ENCODE measurements around the gene RRP1. TPM values are rescaled to one million over a fixed set of nuclear protein-coding genes. Genes with fewer than 3 reads are reported as not detected.

The RRP1 gene
- total RNA-seq, 2 donors from 2014 or later: 21.3 to 34.3 TPM

DNA sequence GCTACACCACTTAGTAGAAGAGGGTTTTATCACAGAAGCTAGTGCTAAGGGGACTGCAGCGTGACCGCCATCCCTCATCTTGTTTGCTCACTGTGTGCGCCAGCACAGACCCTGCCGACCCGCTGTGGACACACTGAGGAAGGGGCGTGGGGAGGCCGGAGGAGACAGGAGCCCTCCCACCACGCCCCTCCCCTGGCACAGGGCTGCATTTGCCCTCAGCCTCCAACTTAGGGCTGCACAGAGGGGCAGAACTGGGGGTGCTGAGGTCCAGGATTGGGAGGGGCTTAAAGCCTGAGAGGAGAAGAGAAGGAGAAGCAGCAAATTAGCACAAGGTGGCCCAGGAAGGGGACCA lies 37.2 kb downstream of the RRP1 start:
- no peaks in the 10 kb centered on the region for H3K9me3 ChIP-seq
- no peak overlapping the region for H3K4me3 ChIP-seq
- TF ChIP-seq, protein P1, sequence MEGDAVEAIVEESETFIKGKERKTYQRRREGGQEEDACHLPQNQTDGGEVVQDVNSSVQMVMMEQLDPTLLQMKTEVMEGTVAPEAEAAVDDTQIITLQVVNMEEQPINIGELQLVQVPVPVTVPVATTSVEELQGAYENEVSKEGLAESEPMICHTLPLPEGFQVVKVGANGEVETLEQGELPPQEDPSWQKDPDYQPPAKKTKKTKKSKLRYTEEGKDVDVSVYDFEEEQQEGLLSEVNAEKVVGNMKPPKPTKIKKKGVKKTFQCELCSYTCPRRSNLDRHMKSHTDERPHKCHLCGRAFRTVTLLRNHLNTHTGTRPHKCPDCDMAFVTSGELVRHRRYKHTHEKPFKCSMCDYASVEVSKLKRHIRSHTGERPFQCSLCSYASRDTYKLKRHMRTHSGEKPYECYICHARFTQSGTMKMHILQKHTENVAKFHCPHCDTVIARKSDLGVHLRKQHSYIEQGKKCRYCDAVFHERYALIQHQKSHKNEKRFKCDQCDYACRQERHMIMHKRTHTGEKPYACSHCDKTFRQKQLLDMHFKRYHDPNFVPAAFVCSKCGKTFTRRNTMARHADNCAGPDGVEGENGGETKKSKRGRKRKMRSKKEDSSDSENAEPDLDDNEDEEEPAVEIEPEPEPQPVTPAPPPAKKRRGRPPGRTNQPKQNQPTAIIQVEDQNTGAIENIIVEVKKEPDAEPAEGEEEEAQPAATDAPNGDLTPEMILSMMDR (IDR thresholded peaks at IDR 0.05): no peak
- DNase-seq (ENCODE audit: low spot score): no peak
- ATAC-seq (ENCODE audit: insufficient number of reproducible peaks, low FRiP score, low read depth): no peak
- no peak overlapping the region for H3K27ac ChIP-seq
- H3K36me3 ChIP-seq: no peaks in the 10 kb centered on the region
- no peaks in the 10 kb centered on the region for H3K4me1 ChIP-seq (ENCODE audit: control insufficient read depth in 1 of 2, low read depth in 2 of 2)
- H3K27me3 ChIP-seq (replicated peaks; ENCODE audit: insufficient read depth): no peaks in the 10 kb centered on the region

DNA sequence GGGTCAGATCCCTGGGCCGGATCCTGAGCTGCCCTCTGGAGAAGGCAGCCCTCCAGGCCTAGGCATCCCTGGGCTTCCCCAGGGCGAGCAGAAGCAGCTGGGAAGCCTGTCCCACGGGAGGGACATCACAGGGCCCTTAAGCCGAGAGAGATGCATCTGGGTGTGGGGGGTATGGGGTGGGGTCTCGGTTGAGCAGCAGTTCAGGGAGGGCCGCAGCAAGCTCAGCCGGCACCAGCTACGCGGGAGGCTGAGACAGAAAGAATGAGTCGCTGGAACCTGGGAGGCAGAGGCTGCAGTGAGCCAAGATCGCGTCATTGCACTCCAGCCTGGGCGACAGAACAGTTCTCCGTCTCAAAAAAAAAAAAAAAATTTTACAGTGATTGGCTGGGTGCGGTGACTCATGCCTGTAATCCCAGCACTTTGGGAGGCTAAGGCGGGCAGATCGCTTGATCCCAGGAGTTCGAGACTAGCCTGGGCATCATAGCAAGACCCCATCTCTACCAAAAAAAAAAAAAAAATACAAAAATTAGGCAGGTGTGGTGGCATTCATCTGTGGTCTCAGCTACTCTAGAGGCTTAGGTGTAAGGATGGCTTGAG lies 37.7 kb downstream of the RRP1 start:
- no peaks in the 10 kb centered on the region for H3K36me3 ChIP-seq
- DNase-seq (ENCODE audit: low spot score): no peak
- H3K27me3 ChIP-seq (replicated peaks; ENCODE audit: insufficient read depth): no peaks in the 10 kb centered on the region
- H3K27ac ChIP-seq: no peak overlapping the region
- H3K9me3 ChIP-seq: no peaks in the 10 kb centered on the region
- no peak overlapping the region for H3K4me3 ChIP-seq
- peak; percentile 55 for ATAC-seq (ENCODE audit: insufficient number of reproducible peaks, low FRiP score, low read depth)
- H3K4me1 ChIP-seq (ENCODE audit: control insufficient read depth in 1 of 2, low read depth in 2 of 2): no peaks in the 10 kb centered on the region
- TF ChIP-seq, protein P1 (IDR thresholded peaks at IDR 0.05): no peak

DNA sequence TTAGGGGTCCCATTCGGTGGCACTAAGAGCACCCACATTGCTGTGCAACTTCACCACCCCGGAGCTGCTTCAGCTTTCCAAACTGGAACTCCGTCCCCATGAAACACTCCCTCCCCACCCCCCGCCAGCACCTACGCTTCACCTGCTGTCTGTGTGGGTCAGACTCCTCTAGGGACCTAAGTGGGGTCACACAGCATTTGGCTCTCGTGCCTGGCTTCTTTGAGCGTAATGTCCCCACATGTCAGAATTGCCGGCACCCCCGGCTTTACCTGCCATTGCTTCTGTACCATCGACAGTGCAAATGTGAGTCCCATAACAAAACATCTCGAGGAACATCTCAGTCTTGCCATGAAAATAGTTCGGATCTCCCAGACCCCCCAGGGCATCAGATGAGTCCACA lies 39.8 kb downstream of the RRP1 start:
- TF ChIP-seq, protein P1 (IDR thresholded peaks at IDR 0.05): no peak
- no peak overlapping the region for H3K4me3 ChIP-seq
- no peak overlapping the region for H3K27ac ChIP-seq
- no peaks in the 10 kb centered on the region for H3K4me1 ChIP-seq (ENCODE audit: control insufficient read depth in 1 of 2, low read depth in 2 of 2)
- DNase-seq (ENCODE audit: low spot score): no peak
- ATAC-seq (ENCODE audit: insufficient number of reproducible peaks, low FRiP score, low read depth): no peak
- no peaks in the 10 kb centered on the region for H3K27me3 ChIP-seq (replicated peaks; ENCODE audit: insufficient read depth)
- no peaks in the 10 kb centered on the region for H3K9me3 ChIP-seq
- H3K36me3 ChIP-seq: no peaks in the 10 kb centered on the region

DNA sequence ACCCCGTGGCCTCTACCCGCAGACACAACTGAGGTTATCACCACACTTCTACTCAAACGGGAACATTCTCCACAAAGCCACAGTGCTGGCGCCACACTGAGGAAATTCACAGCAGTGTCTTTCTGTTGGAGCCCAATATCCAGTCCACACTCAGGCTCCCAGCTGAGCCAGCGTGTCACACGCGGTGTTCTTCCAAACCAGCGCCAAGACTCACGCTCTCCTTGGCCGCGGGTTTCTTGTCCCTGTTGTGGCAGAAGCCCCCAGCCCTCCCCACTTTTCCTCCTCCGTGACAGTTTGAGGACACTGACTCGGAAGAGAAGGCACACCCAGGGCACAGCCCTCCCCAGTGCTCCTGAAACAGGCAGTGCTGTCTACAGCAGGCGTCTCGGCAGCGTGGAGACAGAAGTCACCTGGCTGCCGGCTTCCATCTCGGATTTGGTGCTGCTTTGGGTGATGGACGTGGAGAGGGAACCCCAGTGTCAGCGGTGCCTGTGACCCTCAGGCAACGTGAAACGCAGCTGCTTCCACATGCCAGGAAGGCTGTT lies 40.3 kb downstream of the RRP1 start:
- Histone ChIP-seq H3K9me3 (no peaks in the 10 kb centered on the region), H3K4me3 (no peak overlapping the region), H3K27me3 (replicated peaks; ENCODE audit: insufficient read depth) (no peaks in the 10 kb centered on the region), H3K27ac (no peak overlapping the region), H3K36me3 (no peaks in the 10 kb centered on the region), H3K4me1 (ENCODE audit: control insufficient read depth in 1 of 2, low read depth in 2 of 2) (no peaks in the 10 kb centered on the region)
- ATAC-seq (ENCODE audit: insufficient number of reproducible peaks, low FRiP score, low read depth) (no peak), DNase-seq (ENCODE audit: low spot score) (no peak)
- TF ChIP-seq, protein P1 (IDR thresholded peaks at IDR 0.05): no peak

DNA sequence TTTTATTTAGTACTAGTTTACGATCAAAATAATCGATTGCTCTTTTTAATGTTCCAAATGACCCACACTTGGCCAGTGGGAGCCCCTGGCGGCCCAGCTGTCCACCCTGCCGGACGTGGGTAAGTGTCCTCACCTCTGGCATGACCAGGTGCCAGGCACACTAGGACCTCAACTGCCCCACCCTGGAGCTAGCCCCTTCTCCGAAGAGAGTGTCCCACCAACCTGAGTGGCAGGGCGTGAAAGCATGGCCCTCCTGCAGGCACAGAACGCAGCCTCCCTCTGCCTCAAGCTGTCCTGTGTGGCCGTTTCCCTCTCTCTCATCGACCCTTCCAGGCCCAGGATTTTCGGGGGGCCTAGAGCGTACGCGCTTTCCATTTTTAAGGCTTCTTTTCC lies 42.8 kb downstream of the RRP1 start:
- Histone ChIP-seq H3K27me3 (replicated peaks; ENCODE audit: insufficient read depth) (no peaks in the 10 kb centered on the region), H3K4me3 (no peak overlapping the region), H3K36me3 (no peaks in the 10 kb centered on the region), H3K4me1 (ENCODE audit: control insufficient read depth in 1 of 2, low read depth in 2 of 2) (no peaks in the 10 kb centered on the region), H3K27ac (no peak overlapping the region), H3K9me3 (no peaks in the 10 kb centered on the region)
- ATAC-seq (ENCODE audit: insufficient number of reproducible peaks, low FRiP score, low read depth): no peak
- TF ChIP-seq, protein P1 (IDR thresholded peaks at IDR 0.05): no peak
- no peak for DNase-seq (ENCODE audit: low spot score)
